LNCAP (cell line): ENCODE measurements around the gene USP40.

ENCODE experiments used
- CTCF ChIP-seq: fragments of 450-650 bp; IDR thresholded peaks from 2 replicates; pipeline ENCODE4 v1.5.1; 2017; ENCODE audit warnings: mild to moderate bottlenecking

Gene USP40

GRCh38 chr2:233474308-233475160 is 92.0 kb downstream of the USP40 start:
- TF ChIP-seq CTCF = no peak

- no peak for TF ChIP-seq CTCF
These were observed 92.7 kb downstream of the USP40 start for GRCh38 chr2:233473878-233474277.

DNA sequence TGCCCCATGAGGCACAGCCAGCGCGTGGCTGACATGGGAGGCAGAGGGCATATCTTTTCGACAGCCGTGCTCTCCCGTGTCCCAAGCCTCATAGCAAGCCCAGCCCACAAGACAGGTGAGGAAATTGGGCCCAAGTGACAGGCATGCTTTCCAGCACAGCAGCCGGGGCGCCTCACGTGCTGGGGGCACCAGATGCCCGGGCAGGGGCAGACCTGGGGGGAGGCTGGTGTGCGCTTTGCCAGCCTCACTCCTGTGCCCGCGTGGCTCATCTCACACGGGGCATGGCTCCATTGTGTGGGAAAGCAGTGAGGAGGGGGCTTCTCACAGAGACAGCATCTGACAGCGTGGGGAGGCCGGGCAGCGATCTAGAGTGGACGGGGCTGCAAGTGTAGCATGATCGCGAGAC is 93.2 kb downstream of the USP40 start:
- no peak for TF ChIP-seq CTCF

DNA sequence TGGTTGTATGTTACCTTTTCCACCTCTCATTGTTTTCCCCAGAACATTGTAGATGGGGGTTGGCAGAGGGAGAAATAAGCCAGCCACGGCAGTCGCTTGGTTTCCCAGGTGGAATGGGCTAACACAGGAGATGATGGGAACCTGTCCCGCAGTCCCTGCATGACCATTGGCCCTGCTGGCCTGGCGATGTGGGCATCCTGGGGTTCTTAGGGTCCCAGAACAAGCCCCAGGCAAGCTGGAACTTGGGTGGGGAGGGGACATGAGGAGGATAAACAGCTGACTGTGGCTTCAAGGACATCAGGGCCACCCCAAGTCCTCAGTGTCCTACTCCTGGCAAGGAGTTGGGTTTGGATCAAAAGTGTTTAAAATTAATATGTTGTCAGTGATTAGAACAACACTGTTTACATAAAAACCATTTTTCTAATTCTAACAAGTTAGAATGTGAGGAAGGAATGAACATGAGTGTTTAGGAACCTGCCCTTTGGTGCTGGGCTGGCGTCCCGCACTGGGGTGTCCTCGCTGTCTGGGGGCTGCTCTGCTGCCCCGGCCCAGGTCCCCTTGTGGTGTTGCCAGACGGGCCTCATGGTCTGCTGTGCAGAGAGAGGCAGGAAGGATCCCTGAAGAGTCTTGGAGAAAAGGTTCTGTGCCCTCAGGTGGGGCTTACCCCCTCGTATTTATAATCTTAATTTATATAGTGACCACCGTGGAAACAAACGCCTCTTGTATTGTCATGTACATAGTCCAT is 95.1 kb downstream of the USP40 start:
- no peak for TF ChIP-seq CTCF

DNA sequence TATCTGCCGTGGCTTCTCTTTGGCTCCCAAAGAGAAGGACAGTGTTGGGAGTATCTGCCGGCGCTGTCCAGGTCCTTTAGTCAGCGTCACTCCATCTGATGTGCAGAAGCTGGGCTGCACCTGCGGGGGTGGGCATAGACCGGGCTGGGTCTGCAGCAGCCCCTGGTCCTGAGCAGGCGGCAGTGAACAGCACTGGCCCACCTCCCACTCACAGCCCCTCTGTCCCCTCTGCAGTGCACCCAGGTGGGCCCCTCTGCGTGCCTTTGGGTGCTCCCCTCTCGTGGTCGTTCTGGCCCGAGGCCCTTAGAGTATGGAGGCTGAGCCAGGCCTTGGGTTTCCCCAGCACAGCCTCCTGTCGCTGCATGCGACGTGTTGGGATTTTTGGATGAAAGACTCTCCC is 95.7 kb downstream of the USP40 start:
- TF ChIP-seq CTCF = no peak

DNA sequence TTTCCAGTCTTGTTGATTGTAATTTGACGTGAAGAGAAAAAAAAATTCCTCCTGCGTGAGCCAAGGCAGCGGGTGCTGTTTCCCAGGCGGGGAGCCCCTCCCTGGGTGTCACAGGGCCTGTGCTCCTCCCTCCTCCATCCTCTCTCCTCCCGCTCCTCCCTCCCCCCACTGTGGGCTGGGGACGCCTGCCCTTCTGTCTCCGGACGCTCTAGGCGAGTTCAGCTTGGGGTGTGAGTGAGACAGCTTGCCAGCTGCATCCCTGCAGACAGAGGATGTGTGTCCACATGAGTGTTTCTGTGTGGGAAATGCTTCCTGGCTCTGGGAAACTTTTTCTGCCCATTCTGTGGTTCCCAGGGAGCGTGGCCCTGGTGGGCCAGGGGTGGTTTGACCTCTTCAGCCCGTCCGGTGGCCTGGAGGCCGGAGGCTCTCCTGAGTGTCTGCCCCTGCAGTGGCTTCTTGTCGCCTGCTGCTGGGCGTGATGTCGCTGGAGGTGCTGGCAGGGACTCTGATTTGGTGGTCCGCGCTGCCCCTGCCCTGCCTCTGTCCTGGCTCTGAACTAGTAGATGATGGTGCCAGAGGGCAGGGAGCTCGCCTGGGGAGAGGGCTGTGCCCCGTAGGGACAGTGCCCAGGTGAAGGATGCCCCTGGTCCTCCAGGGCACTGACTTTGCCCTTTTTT is 96.4 kb downstream of the USP40 start:
- TF ChIP-seq CTCF = no peak

- TF ChIP-seq CTCF = no peak
These were observed 97.1 kb downstream of the USP40 start for GRCh38 chr2:233469261-233470010.
